HCT116 (cell line): ENCODE results near the gene MEIS2. TPM values are rescaled to one million over a fixed set of nuclear protein-coding genes. Genes with fewer than 3 reads are reported as not detected.

Source experiments
- ATAC-seq: fragments of 200-7000 bp; cut with Tn5 transposase; 2 replicates; pipeline ENCODE4 v1.9.1; 2020; ENCODE audit warnings: mild to moderate bottlenecking, moderate library complexity
- BruUV-seq: library from RNA; stranded (reverse); fragments of 400-500 nt; replicated peaks from 2 replicates; lab custom pipeline; 2021; lab: Mats Ljungman, UMichigan
- CTCF ChIA-PET: fragments of 300-600 bp; sonication (Branson Sonifier 250); formaldehyde crosslinking; loops from one replicate; lab custom pipeline; 2021; ENCODE audit warnings: antibody characterized with exemption; lab: Charles Lee
- POLR2A ChIA-PET: fragments of 300-600, 350-600 bp; sonication (Branson Sonifier 250); formaldehyde crosslinking; loops from one replicate; lab custom pipeline; 2021; ENCODE audit warnings: antibody characterized with exemption; lab: Charles Lee
- RAD21 ChIA-PET, 2 experiments: fragments of 300-600 bp; sonication (Branson Sonifier 250); formaldehyde crosslinking; loops; one replicate each; lab custom pipeline; 2023; ENCODE audit warnings: low total read pairs in 2 of 2; ENCODE audit not compliant: uncharacterized antibody in 2 of 2, unreplicated experiment in 2 of 2, low non-redundant PET in 1 of 2; lab: Charles Lee
- DNase-seq: peaks from one replicate; pipeline ENCODE4 v3.0.0-alpha.2; 2010; ENCODE audit warnings: low read depth, low spot score
- H2AFZ ChIP-seq: fragments of 200-600 bp; shearing (Covaris generic), sonication (generic); 2 replicates; pipeline ENCODE4 v1.6.1; 2017; ENCODE audit warnings: low read depth, mixed run types, mixed read lengths, antibody characterized with exemption, low read length; ENCODE audit not compliant: poor library complexity, severe bottlenecking
- H3K27ac ChIP-seq: 2 replicates; pipeline ENCODE4 v1.5.1; 2012; ENCODE audit warnings: low read depth, low read length
- H3K27me3 ChIP-seq: fragments of 200-600 bp; sonication (generic); 2 replicates; pipeline ENCODE4 v1.6.1; 2016; ENCODE audit warnings: mixed run types, low read length, mixed read lengths; ENCODE audit not compliant: insufficient read depth
- H3K36me3 ChIP-seq, 2 experiments: fragments of 200-500 bp in 1 of 2; fragments of 200-600 bp in 1 of 2; sonication (Bioruptor generic) in 1 of 2; sonication (generic) in 1 of 2; 2 replicates each; pipeline versions ENCODE4 v1.5.1 to v1.6.1; 2014 to 2016; ENCODE audit warnings: low read length in 2 of 2, inconsistent platforms in 1 of 2, mixed read lengths in 1 of 2, mixed run types in 1 of 2; ENCODE audit not compliant: insufficient read depth in 2 of 2, control insufficient read depth in 1 of 2
- H3K4me1 ChIP-seq, 2 experiments: fragments of 200-600 bp in 1 of 2; sonication (generic) in 1 of 2; 2 replicates each; pipeline versions ENCODE4 v1.5.1 to v1.6.1; 2012 to 2017; ENCODE audit warnings: low read length in 2 of 2, inconsistent platforms in 1 of 2, mild to moderate bottlenecking in 1 of 2, mixed read lengths in 1 of 2, mixed run types in 1 of 2, moderate library complexity in 1 of 2; ENCODE audit not compliant: insufficient read depth in 2 of 2, control insufficient read depth in 1 of 2
- H3K4me2 ChIP-seq: fragments of 200-600 bp; sonication (generic); 2 replicates; pipeline ENCODE4 v1.6.1; 2017; ENCODE audit warnings: mixed run types, low read length, mixed read lengths
- H3K4me3 ChIP-seq, 2 experiments: fragments of 200-600 bp in 1 of 2; sonication (generic) in 1 of 2; replicated peaks in 1 of 2; 2 replicates each; pipeline ENCODE4 v1.5.1; 2011 to 2016; ENCODE audit warnings: low read length in 2 of 2, control low read depth in 1 of 2, low read depth in 1 of 2, mild to moderate bottlenecking in 1 of 2, mixed read lengths in 1 of 2, mixed run types in 1 of 2
- H3K79me2 ChIP-seq: fragments of 200-600 bp; sonication (generic); 2 replicates; pipeline ENCODE4 v1.6.1; 2017; ENCODE audit warnings: mild to moderate bottlenecking, mixed run types, low read length, moderate library complexity, mixed read lengths; ENCODE audit not compliant: insufficient read depth
- H3K9ac ChIP-seq: fragments of 200-600 bp; sonication (generic); 2 replicates; pipeline ENCODE4 v1.6.1; 2016; ENCODE audit warnings: low read length, mixed read lengths
- H3K9me2 ChIP-seq: fragments of 200-600 bp; sonication (generic), shearing (Covaris generic); 2 replicates; pipeline ENCODE4 v1.6.1; 2017; ENCODE audit warnings: mixed run types, mild to moderate bottlenecking, moderate library complexity; ENCODE audit not compliant: insufficient read depth
- H3K9me3 ChIP-seq, 2 experiments: fragments of 200-500 bp in 1 of 2; fragments of 200-600 bp in 1 of 2; sonication (Bioruptor generic) in 1 of 2; sonication (generic) in 1 of 2; 2 replicates each; pipeline ENCODE4 v1.6.1; 2014 to 2017; ENCODE audit warnings: low read length in 2 of 2, mixed read lengths in 2 of 2, inconsistent platforms in 1 of 2, low read depth in 1 of 2, mild to moderate bottlenecking in 1 of 2, mixed run types in 1 of 2, moderate library complexity in 1 of 2; ENCODE audit not compliant: control insufficient read depth in 1 of 2, insufficient read depth in 1 of 2
- H4K20me1 ChIP-seq: fragments of 200-600 bp; sonication (generic), shearing (Covaris generic); 2 replicates; pipeline ENCODE4 v1.6.1; 2017; ENCODE audit warnings: mixed run types, mild to moderate bottlenecking, moderate library complexity; ENCODE audit not compliant: insufficient read depth
- ATF3 ChIP-seq: IDR thresholded peaks from 2 replicates; pipeline ENCODE4 v1.6.1; 2012
- CEBPB ChIP-seq: IDR thresholded peaks from 2 replicates; pipeline ENCODE4 v1.6.1; 2012; ENCODE audit warnings: low read depth
- ELF1 ChIP-seq: IDR thresholded peaks from 2 replicates; pipeline ENCODE4 v1.6.1; 2012; ENCODE audit warnings: low read depth, borderline replicate concordance
- EZH2 ChIP-seq: fragments of 200-600 bp; sonication (generic); IDR thresholded peaks from 2 replicates; pipeline ENCODE4 v1.6.1; 2017; ENCODE audit warnings: antibody characterized with exemption, mixed run types
- EZH2phosphoT487 ChIP-seq: fragments of 200-600 bp; IDR thresholded peaks from 2 replicates; pipeline ENCODE4 v1.6.1; 2018; ENCODE audit warnings: antibody characterized with exemption, borderline replicate concordance
- FOSL1 ChIP-seq: IDR thresholded peaks from 2 replicates; pipeline ENCODE4 v1.6.1; 2012; ENCODE audit warnings: low read depth
- JUND ChIP-seq: IDR thresholded peaks from 2 replicates; pipeline ENCODE4 v1.6.1; 2012
- MAX ChIP-seq: IDR thresholded peaks from 2 replicates; pipeline ENCODE4 v1.6.1; 2012
- POLR2A ChIP-seq: IDR thresholded peaks from 2 replicates; pipeline ENCODE4 v1.7.0; 2011; ENCODE audit warnings: borderline replicate concordance; ENCODE audit not compliant: insufficient read depth, insufficient read length; ENCODE audit errors: extremely low read depth
- POLR2AphosphoS5 ChIP-seq: IDR thresholded peaks from 2 replicates; pipeline ENCODE4 v1.6.1; 2011; ENCODE audit warnings: mild to moderate bottlenecking, low read depth, low read length, moderate library complexity
- RAD21 ChIP-seq: IDR thresholded peaks from 2 replicates; pipeline ENCODE4 v1.6.1; 2012; ENCODE audit warnings: low read depth, mild to moderate bottlenecking
- SIN3A ChIP-seq: IDR thresholded peaks from 2 replicates; pipeline ENCODE4 v1.6.1; 2012; ENCODE audit warnings: low read depth
- SP1 ChIP-seq: IDR thresholded peaks from 2 replicates; pipeline ENCODE4 v1.6.1; 2012; ENCODE audit warnings: low read depth
- TCF7L2 ChIP-seq: IDR thresholded peaks from 2 replicates; pipeline ENCODE4 v1.7.0; 2011; ENCODE audit warnings: borderline replicate concordance, inconsistent platforms; ENCODE audit not compliant: insufficient read depth, insufficient read length; ENCODE audit errors: extremely low read depth
- YY1 ChIP-seq: IDR thresholded peaks from 2 replicates; pipeline ENCODE4 v1.6.1; 2011; ENCODE audit warnings: low read length, low read depth, moderate library complexity, mild to moderate bottlenecking; ENCODE audit not compliant: insufficient replicate concordance; ENCODE audit errors: extremely low read depth
- ZNF274 ChIP-seq: fragments of 200-500 bp; sonication (Bioruptor generic); IDR thresholded peaks from 2 replicates; pipeline ENCODE4 v1.6.1; 2014; ENCODE audit warnings: mild to moderate bottlenecking, low read depth, low read length, inconsistent platforms
- intact Hi-C: fragments of 100-400 bp; cut with micrococcal nuclease; formaldehyde crosslinking; loops from 2 replicates; pipeline ENCODE4 v1.10.0; 2022
- total RNA-seq: library from RNA; stranded (reverse); gene quantifications from one replicate; pipeline ENCODE4 v1.2.1, GENCODE V29; 2021; ENCODE audit not compliant: unreplicated experiment
- TF ChIP-seq, protein P1 (sequence below), 3 experiments: fragments of 200-600 bp in 1 of 3; sonication (generic) in 1 of 3; IDR thresholded peaks in 2 of 3; conservative IDR thresholded peaks in 1 of 3; 2 replicates each; pipeline ENCODE4 v1.5.1; 2012 to 2017; ENCODE audit warnings: low read depth in 2 of 3, low read length in 2 of 3, antibody characterized with exemption in 1 of 3, borderline replicate concordance in 1 of 3, control low read depth in 1 of 3, mild to moderate bottlenecking in 1 of 3, mixed read lengths in 1 of 3, mixed run types in 1 of 3, moderate library complexity in 1 of 3; ENCODE audit not compliant: insufficient read depth in 1 of 3

The MEIS2 gene
- total RNA-seq, 1 experiment from 2014 or later: 11.5 TPM

DNA sequence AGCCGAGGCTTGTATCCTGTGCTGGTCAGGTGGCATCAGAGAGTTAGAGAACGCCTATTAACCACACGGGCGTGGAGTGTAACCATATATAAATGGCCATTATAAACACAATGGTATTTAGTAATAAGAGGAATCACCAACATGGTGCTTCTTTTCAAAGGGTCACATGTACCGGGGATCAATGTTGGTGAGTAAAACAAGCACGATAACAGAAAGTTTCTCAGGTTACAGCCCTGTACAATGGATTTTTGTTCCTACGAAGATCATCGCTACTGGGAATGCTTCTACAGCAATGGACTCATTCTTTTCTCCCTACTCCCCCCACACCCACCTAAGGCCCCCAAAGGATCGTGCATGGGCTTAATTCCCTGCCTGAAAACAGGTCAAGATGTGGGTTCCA, 42.5 kb downstream of the MEIS2 start (continued):
- TF ChIP-seq, protein P1, sequence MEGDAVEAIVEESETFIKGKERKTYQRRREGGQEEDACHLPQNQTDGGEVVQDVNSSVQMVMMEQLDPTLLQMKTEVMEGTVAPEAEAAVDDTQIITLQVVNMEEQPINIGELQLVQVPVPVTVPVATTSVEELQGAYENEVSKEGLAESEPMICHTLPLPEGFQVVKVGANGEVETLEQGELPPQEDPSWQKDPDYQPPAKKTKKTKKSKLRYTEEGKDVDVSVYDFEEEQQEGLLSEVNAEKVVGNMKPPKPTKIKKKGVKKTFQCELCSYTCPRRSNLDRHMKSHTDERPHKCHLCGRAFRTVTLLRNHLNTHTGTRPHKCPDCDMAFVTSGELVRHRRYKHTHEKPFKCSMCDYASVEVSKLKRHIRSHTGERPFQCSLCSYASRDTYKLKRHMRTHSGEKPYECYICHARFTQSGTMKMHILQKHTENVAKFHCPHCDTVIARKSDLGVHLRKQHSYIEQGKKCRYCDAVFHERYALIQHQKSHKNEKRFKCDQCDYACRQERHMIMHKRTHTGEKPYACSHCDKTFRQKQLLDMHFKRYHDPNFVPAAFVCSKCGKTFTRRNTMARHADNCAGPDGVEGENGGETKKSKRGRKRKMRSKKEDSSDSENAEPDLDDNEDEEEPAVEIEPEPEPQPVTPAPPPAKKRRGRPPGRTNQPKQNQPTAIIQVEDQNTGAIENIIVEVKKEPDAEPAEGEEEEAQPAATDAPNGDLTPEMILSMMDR (IDR thresholded peaks at IDR 0.05 in 2 of 3, conservative IDR thresholded peaks at IDR 0.05 in 1 of 3; ENCODE audit: borderline replicate concordance in 1 of 3, insufficient read depth in 1 of 3, low read depth in 2 of 3, low read length in 2 of 3): no peak
- no peak for TF ChIP-seq JUND

DNA sequence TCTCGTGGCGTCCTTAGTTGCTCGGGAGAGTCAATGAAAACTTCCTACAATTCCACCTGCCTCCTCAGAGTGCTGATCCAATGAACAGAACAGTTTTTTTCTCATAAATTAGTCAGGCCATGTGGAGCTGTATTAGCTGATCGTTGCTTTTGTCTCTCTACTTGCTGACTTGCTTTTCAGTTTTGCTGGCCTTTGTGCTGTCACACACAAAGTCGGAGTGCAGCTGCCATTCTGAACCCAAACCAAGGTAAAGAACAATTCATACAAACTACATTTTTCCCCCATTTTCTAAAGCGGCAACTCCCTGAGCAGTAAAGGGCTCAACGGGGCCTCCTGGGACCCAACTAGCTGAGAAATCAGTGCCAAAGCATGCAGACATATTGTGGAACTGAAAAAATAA, 43.1 kb downstream of the MEIS2 start:
- H3K36me3 ChIP-seq: no peaks in the 10 kb centered on the region

More for the DNA sequence above, 43.1 kb downstream of the MEIS2 start:
- peaks cover 32 to 40% of the 10 kb centered on the region in 2 experiments for H3K4me1 ChIP-seq
- no peaks in the 10 kb centered on the region for H3K27me3 ChIP-seq
- ChIA-PET POLR2A (no interaction called here), CTCF (no interaction called here), RAD21 (no interaction called here)
- H3K4me2 ChIP-seq: no peak overlapping the region
- intact Hi-C loops: no loop called here
- no peak overlapping the region for H3K4me3 ChIP-seq
- DNase-seq (no peak), ATAC-seq (no peak)
- no TSS peak for BruUV-seq
- no peaks in the 10 kb centered on the region for H3K79me2 ChIP-seq
- H3K9me3 ChIP-seq: no peaks in the 10 kb centered on the region
- no peaks in the 10 kb centered on the region for H3K9me2 ChIP-seq
- H2AFZ ChIP-seq: no peak overlapping the region
- no peak for TF ChIP-seq ATF3
- TF ChIP-seq RAD21: no peak
- no peak for TF ChIP-seq CEBPB
- no peak for TF ChIP-seq SP1
- no peak for TF ChIP-seq ZNF274
- TF ChIP-seq EZH2: no peak
- TF ChIP-seq MAX: no peak
- TF ChIP-seq FOSL1: no peak
- TF ChIP-seq SIN3A: no peak
- no peak for TF ChIP-seq EZH2phosphoT487
- TF ChIP-seq TCF7L2: no peak
- TF ChIP-seq POLR2A: no peak
- no peak for TF ChIP-seq YY1
- no peak for TF ChIP-seq ELF1
- TF ChIP-seq POLR2AphosphoS5: no peak
- no peaks in the 10 kb centered on the region for H4K20me1 ChIP-seq
- H3K27ac ChIP-seq: no peak overlapping the region
- H3K9ac ChIP-seq: no peak overlapping the region
